Amniotic stem cell (primary cell): ENCODE measurements around the gene SURF2.

Experiments
- DNase-seq: peaks from one replicate; lab custom pipeline; 2025; lab: John Stamatoyannopoulos, UW

Gene SURF2

DNA sequence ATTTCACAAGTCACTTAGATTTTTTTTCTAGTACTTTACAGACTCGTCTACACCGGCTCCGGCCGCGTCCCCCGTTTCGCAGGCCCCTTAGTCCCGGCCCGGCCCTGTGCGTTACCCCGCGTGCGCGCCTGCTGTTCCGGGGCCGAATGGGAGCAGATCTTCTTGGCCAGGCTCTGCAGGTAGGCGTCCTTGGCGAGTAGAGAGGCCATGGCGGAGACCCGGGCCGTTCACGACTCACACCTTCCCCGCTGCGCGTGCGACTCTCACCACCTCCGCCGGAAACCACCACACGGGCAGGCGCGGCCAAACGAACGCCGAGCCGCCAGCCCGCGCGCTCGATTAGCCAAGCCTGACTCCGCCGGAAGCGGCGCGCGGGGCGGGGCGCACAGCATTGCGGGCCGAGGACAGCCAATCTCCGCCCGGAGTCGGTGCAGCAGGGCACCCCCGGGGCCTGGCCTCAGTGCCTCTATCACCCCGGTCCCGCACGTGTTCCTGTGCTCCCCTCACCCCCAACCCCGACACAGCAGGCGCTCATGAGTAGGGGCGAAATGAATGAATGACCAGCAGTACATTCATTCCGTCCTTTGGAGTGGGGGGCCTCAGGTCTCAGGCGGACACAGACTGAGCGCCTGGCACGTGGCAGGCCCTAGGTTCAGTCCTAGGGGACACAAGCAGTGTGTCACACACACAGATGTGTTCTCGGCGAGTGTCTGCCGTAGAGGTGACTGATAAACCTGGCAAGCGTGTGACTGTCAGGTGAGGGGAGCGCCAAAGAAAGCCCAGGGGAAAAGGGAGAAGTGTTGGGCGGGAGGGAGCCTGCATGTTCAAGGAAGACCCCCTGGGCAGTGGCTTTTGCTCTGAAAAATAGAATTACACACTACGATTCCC, 20.2 kb upstream of the SURF2 start, which contains the start of gene SURF6:
Gene SURF6 (minus strand): TSS at position 265 of the 888 bp plus-strand sequence. CDS start 56 bp downstream, at position 209.
- DNase-seq = peak; percentile 72

DNA sequence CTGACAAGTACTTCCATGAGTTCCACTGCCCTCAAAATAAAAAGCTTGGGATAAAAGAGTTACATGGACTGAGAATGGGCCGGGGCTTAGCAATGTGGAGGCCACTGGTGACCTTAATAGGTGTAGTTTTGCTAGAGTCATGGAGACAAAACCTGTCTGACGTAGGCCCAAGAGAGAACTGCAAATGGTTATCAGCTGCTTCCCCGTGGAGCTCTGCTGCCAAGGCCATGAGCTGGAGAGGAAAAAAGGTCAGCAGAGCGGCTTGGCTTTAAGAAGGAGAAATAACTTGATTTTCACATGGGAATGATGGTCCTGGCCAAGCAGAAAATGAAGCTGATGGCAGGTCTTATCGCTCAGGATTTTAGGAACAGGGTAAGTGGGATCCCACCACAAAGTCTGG, 16.7 kb upstream of the SURF2 start:
- no peak for DNase-seq

DNA sequence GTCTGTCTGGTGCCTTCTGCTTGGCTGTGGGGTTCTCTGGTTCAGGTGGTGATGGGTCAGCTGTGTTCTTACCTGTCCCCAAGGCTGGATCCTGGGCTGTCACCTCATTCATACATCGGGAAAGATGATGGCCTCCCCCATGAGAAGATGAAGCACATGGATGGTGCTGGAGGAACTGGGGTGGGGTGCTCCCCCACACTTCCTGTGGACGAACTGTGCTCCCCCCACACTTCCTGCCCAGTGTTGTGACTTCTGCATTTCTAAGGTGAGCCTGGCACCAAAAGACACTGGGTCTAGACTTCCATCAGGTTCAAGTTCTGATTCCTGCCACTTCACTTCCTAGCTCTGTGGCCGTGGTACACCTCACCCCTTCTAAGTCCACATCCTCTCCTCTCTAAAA, 16.1 kb upstream of the SURF2 start:
- DNase-seq = no peak

DNA sequence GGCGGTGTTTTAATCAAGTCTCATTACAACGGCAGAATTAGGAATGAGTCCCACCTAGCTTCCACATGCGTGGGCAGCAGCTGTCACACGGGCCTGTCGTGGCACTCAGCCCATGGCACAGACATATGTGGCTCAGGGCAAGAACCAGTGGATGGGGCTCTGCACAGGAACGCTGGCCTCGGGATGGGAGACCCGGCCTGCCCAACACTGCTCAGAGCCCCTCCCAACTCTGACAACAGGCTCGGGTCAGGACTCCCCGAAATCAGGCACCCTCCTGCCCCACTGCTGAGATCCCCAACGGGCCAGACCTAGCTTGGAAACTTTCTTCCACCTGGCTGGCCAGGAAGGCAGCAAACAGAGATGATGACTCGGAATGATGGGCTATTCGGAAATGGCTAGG, 15.4 kb upstream of the SURF2 start:
- DNase-seq = no peak

DNA sequence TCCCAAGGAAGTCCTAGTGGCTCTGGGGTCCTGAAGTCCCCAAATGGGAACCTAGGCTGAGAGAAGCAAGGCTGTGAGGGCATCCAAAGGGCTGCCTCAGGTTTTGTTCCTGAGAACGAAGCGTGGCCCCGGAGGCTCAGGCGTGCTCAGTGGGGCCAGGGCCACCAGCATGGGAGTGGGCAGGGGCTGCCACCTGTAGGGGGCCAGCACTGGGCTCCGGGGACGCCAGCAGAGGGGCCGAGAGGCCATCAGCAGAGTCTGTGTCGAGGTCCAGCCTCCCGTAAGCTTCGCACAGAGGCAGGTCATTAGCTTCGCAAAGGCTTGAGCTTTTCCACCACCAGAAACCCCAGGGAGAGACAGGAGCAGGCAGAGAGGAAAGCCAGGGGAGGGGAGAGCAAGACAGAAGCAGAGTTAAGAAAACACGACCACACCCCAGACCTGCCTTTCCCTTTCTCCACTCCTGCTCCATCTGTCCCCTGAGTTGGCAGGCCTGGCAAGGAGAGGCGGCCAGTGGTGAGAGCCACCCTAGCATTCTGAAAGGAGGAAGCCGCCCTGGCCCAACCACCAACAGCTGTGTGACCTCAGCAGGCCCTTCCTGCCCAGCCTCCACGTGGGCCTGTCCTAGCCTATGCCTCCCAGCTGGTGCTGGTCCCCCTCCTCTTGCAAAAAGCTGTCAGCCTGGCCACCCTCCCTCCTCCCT, 14.8 kb upstream of the SURF2 start:
- DNase-seq = no peak

DNA sequence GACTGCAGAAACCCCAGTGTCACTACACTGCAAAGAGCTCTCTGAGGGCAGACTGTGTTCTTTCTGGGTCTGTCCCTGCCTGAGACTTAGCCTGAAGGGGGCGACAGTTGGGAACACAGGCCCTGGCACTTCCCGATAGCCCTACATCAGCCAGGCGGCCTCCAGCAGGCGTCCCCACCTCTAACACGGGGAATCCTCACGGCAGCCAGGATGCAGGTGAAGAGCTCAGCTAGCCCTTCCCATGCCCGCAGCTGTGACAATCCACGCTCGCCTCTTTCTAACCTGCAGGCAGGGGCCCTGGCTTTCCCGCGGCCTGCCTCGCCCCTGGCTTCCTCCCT, 14.3 kb upstream of the SURF2 start:
- no peak for DNase-seq

DNA sequence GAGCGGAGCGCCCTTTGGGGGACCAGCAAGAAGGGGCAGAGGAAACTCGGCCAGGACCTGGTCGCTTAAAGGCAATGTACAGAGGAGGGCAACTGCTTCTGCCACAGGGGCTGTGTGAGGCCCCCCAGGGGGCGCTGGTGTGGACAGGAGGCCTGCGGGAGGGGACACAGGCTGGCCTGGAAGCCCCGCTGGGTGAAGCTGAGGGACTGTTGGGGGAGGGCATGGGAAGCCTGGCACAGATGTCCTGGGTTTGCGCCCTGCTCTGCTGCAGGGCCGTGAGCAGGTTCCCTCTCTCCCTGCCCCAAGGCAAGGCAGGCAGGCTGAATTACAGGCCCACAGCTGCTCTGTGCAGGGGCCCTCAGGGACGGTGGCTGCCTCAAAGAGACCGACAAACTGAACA, 13.8 kb upstream of the SURF2 start:
- no peak for DNase-seq

DNA sequence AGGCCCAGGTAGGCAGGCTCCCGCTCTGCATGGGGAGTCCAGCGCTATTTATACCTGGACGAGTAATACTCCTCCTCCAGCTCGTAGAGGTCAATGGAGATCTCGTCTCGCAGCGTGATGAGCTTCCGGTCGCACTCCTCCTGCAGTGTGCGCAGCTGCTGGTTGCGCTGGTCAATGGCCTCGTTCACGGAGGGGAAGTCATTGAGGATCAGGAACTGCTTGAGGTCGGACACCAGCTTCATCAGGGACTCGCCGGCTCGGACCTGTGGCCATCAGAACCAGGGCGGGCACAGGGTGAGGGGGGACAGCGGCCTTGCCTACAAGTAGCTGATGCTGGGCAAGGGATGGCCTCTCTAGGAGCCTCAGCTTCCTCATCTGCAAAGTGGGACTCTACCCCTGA, 12.3 kb upstream of the SURF2 start:
- no peak for DNase-seq

DNA sequence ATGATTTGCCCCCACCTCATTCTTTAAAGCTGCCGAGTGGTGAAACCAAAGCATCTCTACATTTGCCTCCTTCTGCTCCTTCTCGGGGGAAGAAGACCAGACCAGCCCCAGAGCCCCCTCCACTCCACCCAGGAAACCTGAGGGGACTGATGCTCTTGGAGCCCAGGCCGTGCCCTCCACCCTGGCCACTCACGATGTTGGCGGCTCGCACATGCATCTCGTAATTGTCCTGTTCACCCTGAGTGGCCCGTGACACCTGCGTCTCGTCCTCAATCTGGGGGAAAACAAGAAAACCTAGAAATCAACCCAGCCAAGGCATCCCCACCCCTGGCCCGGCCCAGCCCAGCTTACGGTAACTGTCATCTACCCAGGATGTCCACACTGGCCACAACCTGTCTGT, 11.4 kb upstream of the SURF2 start:
- no peak for DNase-seq

DNA sequence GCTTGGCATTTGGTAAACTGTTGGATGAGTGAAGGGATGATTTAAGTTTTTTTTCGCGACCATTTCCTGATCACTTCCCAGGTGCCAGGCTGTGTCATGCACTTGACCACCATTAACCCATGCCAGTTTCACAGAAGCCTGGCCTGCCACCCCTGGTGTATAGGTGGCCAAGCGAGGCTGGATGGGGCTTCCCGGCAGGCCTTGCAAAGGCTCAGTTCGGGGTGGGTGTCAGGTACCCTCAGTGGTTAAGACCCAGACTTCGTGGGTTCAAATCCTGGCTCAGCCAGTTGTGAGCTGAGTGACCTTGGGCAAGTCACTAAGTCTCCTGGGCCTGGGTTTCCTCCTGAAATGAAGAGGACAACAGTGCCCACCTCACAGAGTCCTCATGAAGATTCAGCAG, 10.8 kb upstream of the SURF2 start:
- DNase-seq = no peak

DNA sequence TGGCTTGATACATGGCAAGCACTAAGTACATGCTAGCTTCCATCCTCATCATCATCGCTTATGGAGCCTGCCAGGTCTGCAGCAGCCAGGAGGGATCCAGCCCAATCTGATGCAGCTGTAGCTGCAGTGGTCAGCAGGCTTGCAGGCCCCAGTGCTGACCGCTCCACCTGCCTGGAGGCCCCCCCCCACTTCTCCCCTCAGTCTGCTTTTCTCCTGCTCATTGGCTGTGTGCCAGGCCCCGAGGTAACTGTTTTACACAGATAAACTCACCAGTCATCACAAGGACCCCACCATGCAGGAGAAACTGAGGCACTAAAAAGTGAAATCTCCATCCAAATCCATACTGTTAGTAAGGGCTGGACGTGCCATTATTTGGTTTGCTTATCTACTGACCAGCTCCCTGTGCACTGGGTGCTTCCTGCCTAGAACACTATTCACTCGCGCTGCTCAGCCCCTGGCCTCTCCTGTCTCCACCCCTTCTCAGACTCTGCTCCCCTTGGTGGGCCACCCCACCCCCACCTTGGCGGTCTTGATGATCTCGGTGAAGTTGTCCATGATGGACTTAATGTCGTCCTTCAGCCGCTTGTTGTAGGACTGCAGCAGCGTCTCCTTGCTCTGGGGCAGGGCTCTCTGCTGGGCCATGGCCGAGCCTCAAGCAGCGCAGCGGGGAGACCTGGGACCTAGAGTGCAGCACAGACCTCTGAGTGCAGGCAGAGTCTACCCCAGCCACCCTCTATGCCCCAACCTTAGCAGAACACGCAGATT, 10.1 kb upstream of the SURF2 start:
- no peak for DNase-seq

DNA sequence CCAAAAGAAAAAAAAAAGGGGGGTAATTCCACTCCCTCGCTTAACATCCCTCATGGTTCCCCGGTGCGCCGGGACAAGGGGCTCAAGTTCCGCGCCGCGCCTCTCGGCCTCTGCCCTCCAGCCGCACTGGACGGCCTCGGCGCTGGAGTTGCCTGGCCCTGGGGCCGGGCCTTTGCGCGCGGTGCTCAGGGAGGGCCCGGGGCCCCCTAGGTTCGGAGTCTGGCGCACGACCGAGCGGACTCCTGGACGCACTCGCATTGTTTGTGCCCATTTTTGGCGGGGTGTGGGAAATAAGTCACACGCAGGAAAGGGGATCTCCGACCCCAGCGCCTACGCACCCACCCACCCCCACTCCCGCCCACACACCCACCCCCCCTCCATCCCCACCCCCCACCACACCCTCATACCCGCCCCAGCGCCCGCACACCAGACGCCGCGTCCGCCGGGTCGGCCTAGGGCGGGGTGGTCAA, 8.8 kb upstream of the SURF2 start:
- no peak for DNase-seq

DNA sequence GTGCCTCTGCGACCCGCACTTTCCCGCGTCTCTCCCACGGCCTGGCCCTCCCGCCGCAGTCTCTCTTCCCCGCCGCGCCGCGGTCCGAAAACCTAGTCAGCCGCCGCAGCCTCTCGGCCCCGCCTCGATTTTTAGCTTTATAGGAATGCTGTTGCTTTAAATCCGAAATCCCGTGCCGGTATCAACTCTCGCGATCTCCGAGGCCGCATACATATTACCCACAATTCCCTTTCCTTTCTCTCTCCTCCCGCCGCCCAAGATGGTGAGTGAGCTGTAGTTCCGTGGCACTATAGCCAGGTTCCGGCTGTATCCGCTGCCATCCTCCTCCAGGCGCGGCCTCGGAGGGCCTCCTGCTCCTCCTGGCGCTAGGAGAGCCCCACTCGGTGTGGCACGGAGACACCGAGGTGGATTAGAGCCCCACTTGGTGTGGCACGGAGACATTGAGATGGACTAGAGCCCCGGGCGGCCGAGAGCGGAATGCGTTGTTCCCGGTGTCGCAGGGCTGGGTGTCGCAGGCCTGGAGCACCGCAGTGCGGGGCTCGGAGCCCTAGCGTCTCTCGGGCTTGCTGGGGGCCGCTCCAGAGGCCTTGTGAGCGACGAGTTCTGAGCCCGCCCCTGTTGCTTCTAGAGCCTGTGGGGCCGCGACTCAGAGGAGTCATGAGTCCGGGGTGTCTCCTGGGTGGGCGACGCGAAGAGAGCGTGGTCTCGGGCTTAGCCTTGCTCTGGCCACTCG, 8.2 kb upstream of the SURF2 start, which contains the start of the genes MED22 and RPL7A:
Gene MED22 (minus strand): TSS at position 147 of the 733 bp plus-strand sequence. CDS start 1,469 bp downstream, outside the sequence.
Gene RPL7A (plus strand): TSS at position 234 of the 733 bp plus-strand sequence. CDS start 26 bp downstream, at position 260.
- DNase-seq = peak; percentile 92

DNA sequence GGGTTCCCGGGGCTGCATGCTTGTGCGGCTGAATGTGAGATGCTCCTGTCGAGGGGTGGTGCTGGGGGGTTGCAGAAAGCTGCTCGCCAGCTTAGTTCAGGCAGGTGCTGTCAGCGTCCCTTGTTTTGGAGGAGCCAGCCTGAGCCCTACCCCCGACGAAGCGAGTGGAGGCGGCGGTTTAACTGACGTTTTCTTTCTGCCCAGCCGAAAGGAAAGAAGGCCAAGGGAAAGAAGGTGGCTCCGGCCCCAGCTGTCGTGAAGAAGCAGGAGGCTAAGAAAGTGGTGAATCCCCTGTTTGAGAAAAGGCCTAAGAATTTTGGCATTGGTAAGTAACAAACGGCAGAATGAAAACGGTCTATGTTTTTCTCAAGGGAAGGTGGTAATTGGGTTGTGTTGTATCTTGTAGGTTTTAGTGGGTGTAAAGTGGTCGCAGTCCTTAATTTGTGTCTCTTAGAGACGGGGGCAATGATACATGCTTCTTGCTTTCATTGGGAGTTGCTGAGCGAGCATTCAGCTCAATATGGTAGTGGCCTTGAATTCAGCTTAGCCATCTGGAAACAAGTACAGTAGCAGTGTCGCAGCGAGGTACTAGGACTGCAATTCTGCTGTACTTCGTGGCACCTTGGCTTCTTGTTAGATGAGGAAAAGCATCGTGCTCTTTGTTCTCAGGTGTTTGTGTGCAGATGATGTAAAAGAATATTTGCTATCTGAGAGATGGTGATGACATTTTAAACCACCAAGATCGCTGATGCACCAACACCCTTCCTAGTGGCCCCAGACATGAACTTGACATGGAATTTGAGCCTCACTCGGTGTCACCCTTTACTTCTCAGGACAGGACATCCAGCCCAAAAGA, 7.4 kb upstream of the SURF2 start:
- DNase-seq = no peak

DNA sequence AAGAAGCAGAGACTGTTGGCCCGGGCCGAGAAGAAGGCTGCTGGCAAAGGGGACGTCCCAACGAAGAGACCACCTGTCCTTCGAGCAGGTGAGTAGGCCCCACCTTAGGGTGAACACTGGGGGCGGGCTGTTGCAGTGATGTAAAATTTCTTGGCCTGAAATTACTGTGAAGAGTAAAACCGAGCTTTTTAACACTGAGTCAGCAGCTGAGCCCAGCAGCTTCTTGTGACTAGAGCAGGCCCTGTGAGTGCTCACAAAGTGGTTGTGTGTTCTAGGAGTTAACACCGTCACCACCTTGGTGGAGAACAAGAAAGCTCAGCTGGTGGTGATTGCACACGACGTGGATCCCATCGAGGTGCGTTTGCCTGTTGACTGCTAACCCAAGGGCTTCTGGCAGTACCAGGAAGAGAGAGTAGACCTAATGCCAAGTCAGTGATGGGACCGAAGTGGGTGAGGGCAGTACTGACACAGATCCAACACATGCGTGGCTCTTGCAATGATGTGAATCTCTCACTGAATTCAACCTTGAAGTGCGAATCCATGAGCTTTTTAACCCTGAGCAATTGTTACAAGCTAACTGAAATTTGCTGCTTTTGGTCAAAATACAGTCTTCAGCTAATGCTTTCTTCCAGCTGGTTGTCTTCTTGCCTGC, 6.3 kb upstream of the SURF2 start:
- DNase-seq = no peak

DNA sequence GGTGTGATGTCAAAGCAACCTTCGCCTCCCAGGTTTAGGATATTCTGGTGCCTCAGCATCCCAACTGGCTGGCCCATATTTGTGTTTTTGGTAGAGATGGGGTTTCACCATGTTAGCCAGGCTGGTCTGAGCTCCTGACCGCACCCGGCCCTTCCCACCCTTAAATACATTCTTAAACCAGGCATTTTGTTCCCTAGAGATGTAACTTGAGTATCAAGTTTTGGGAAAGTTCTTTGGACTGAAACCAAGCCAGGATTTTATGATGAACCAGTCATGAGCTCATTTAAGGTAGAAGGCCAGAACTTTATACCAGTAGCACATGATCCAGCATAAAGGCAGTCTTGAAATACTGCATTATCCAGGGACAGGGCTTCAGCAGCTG, 4.8 kb upstream of the SURF2 start:
- no peak for DNase-seq

DNA sequence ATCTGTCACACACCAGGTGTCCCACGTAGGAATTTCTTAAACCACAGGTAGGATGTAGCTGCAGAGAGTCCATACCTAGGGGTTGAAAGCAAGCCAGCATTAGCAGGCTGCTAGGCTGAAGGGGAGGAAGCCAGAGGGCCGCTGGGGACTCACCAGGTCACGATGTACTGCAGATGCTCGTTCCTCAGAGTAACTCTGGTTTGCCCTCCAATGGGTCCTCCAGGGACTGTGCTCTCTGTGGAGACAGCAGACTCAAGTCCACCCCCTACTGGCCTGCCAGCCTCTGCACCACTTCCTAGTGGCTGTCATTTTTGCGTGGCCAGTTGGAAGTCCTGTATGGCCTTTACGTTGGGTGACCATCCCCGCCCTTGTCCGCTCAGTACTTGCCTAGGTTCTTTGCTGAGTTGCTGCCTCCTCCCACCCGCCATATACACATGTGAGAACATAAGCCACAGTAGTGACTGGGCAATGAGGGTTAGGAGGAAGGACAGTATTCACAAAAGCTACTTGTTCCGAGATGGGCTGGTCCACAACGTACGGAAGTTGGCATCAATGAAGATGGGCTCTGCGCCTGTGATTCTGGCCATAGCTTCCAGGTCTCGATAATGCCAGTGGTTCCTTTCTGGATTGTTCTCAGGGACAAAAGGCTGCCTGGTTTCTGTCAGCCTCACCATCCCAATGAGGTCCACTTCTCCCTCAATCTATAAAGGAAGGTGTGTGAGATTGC, 4.3 kb upstream of the SURF2 start:
- no peak for DNase-seq

DNA sequence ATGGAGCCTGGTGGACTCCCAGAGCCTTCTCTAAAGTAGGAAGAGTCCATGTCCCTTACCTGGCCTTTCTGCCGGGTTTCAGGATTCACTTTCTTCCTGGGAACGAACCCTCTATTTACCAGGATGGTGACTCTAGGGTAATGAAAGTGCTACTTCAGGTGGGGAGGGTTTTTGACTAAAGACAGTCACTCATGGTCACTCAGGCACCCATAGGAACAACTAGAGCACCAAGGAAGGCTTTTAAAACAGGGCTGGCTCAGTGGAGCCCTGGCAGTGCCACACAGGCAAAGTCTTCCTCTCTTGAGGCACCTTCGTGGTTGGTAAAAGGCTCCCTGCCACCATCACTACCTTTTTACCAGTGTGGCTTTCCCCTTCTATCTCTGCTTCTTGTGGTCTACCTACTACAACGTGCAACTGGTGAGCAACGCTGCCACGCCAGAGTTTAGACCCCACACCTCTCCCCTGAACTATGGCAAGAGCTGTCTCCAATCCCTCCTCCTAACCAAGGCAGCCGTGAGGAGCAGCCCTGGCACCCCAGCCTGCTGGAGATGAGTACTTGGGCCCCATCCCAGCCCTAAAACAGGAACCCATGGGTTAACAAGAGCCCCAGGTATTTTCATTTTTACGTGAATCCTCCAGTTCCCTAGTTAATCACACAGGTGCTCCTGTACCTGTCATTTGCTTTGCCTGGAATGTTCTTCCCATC, 3.6 kb upstream of the SURF2 start:
- no peak for DNase-seq

DNA sequence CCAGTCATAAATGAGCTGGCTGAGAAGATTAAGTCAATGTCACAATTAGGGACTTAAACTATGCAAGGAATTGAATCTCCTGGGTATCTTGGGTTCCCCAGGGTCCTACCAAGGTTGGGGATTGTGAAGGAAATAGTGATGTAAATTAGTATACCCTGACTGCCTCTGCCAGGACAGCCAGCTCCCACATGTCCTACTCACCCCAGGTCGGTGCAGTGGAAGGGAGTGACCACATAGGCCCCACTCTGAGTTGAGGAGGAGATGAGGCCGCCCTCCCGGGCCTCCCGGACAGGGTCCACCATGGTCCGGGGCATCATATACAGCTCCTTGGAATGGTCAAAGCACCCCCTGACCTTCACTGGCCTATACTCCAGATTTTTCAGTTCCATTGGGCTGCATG, 2.8 kb upstream of the SURF2 start:
- DNase-seq = no peak
